ENCODE results near the gene LUC7L.
"Not testable (repeated sequence)": the region's sequence is repeated elsewhere in the genome, so short reads cannot be mapped to it uniquely, and the experiment has no call there.

LUC7L gene

DNA sequence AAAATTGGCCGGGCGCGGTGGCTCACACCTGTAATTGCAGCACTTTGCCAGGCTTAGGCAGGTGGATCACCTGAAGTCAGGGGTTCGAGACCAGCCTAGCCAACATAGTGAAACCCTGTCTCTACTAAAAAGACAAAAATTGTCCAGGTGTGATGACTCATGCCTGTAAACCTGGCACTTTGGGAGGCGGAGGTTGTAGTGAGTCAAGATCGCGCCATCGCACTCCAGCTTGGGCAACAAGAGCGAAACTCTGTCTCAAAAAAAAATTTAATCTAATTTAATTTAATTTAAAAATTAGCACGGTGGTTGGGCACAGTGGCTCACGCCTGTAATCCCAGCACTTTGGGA is 50.6 kb downstream of the LUC7L start:
- DNase-seq = no peak

DNA sequence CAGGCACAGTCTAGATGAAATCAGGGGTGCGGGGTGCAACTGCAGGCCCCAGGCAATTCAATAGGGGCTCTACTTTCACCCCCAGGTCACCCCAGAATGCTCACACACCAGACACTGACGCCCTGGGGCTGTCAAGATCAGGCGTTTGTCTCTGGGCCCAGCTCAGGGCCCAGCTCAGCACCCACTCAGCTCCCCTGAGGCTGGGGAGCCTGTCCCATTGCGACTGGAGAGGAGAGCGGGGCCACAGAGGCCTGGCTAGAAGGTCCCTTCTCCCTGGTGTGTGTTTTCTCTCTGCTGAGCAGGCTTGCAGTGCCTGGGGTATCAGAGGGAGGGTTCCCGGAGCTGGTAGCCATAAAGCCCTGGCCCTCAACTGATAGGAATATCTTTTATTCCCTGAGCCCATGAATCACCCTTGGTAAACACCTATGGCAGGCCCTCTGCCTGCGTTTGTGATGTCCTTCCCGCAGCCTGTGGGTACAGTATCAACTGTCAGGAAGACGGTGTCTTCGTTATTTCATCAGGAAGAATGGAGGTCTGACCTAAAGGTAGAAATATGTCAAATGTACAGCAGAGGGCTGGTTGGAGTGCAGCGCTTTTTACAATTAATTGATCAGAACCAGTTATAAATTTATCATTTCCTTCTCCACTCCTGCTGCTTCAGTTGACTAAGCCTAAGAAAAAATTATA is 51.1 kb downstream of the LUC7L start:
- DNase-seq = no peak

DNA sequence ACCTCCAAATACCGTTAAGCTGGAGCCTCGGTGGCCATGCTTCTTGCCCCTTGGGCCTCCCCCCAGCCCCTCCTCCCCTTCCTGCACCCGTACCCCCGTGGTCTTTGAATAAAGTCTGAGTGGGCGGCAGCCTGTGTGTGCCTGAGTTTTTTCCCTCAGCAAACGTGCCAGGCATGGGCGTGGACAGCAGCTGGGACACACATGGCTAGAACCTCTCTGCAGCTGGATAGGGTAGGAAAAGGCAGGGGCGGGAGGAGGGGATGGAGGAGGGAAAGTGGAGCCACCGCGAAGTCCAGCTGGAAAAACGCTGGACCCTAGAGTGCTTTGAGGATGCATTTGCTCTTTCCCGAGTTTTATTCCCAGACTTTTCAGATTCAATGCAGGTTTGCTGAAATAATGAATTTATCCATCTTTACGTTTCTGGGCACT is 51.8 kb downstream of the LUC7L start:
- peak; percentile 99 for DNase-seq

DNA sequence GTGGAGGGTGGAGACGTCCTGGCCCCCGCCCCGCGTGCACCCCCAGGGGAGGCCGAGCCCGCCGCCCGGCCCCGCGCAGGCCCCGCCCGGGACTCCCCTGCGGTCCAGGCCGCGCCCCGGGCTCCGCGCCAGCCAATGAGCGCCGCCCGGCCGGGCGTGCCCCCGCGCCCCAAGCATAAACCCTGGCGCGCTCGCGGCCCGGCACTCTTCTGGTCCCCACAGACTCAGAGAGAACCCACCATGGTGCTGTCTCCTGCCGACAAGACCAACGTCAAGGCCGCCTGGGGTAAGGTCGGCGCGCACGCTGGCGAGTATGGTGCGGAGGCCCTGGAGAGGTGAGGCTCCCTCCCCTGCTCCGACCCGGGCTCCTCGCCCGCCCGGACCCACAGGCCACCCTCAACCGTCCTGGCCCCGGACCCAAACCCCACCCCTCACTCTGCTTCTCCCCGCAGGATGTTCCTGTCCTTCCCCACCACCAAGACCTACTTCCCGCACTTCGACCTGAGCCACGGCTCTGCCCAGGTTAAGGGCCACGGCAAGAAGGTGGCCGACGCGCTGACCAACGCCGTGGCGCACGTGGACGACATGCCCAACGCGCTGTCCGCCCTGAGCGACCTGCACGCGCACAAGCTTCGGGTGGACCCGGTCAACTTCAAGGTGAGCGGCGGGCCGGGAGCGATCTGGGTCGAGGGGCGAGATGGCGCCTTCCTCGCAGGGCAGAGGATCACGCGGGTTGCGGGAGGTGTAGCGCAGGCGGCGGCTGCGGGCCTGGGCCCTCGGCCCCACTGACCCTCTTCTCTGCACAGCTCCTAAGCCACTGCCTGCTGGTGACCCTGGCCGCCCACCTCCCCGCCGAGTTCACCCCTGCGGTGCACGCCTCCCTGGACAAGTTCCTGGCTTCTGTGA is 52.5 kb downstream of the LUC7L start, which contains the start of gene HBA1:
TSS of gene HBA1 (plus strand) at position 204 of the 906 bp plus-strand sequence. CDS start at position 241, 37 bp downstream.
- DNase-seq = not testable (repeated sequence)

- DNase-seq = not testable (repeated sequence)
These were observed 53.2 kb downstream of the LUC7L start for GRCh38 chr16:176006-176405.

GRCh38 chr16:175011-175949 is 54.0 kb downstream of the LUC7L start:
- no peak for DNase-seq

DNA sequence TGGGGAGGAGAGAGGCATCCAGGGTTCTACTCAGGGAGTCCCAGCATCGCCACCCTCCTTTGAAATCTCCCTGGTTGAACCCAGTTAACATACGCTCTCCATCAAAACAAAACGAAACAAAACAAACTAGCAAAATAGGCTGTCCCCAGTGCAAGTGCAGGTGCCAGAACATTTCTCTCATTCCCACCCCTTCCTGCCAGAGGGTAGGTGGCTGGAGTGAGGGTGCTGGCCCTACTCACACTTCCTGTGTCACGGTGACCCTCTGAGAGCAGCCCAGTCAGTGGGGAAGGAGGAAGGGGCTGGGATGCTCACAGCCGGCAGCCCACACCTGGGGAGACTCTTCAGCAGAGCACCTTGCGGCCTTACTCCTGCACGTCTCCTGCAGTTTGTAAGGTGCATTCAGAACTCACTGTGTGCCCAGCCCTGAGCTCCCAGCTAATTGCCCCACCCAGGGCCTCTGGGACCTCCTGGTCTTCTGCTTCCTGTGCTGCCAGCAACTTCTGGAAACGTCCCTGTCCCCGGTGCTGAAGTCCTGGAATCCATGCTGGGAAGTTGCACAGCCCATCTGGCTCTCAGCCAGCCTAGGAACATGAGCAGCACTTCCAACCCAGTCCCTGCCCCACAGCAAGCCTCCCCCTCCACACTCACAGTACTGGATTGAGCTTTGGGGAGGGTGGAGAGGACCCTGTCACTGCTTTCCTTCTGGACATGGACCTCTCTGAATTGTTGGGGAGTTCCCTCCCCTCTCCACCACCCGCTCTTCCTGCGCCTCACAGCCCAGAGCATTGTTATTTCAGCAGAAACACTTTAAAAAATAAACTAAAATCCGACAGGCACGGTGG is 55.1 kb downstream of the LUC7L start:
- DNase-seq = not testable (repeated sequence)

DNA sequence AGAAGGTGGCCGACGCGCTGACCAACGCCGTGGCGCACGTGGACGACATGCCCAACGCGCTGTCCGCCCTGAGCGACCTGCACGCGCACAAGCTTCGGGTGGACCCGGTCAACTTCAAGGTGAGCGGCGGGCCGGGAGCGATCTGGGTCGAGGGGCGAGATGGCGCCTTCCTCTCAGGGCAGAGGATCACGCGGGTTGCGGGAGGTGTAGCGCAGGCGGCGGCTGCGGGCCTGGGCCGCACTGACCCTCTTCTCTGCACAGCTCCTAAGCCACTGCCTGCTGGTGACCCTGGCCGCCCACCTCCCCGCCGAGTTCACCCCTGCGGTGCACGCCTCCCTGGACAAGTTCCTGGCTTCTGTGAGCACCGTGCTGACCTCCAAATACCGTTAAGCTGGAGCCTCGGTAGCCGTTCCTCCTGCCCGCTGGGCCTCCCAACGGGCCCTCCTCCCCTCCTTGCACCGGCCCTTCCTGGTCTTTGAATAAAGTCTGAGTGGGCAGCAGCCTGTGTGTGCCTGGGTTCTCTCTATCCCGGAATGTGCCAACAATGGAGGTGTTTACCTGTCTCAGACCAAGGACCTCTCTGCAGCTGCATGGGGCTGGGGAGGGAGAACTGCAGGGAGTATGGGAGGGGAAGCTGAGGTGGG is 55.9 kb downstream of the LUC7L start:
- DNase-seq = not testable (repeated sequence)

DNA sequence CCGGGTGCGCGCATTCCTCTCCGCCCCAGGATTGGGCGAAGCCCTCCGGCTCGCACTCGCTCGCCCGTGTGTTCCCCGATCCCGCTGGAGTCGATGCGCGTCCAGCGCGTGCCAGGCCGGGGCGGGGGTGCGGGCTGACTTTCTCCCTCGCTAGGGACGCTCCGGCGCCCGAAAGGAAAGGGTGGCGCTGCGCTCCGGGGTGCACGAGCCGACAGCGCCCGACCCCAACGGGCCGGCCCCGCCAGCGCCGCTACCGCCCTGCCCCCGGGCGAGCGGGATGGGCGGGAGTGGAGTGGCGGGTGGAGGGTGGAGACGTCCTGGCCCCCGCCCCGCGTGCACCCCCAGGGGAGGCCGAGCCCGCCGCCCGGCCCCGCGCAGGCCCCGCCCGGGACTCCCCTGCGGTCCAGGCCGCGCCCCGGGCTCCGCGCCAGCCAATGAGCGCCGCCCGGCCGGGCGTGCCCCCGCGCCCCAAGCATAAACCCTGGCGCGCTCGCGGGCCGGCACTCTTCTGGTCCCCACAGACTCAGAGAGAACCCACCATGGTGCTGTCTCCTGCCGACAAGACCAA is 56.8 kb downstream of the LUC7L start, which contains the start of gene HBA2:
TSS of gene HBA2 (plus strand) at position 503 of the 568 bp plus-strand sequence. CDS start at position 540, 37 bp downstream.
- not testable (repeated sequence) for DNase-seq

DNA sequence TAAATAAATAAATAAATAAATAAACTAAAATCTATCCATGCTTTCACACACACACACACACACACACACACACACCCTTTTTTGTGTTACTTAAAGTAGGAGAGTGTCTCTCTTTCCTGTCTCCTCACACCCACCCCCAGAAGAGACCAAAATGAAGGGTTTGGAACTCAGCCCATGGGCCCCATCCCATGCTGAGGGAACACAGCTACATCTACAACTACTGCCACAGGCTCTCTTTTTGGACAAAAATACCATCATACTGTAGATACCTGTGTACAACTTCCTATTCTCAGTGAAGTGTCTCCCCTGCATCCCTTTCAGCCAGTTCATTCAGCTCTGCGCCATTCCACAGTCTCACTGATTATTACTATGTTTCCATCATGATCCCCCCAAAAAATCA is 58.5 kb downstream of the LUC7L start:
- DNase-seq = no peak

DNA sequence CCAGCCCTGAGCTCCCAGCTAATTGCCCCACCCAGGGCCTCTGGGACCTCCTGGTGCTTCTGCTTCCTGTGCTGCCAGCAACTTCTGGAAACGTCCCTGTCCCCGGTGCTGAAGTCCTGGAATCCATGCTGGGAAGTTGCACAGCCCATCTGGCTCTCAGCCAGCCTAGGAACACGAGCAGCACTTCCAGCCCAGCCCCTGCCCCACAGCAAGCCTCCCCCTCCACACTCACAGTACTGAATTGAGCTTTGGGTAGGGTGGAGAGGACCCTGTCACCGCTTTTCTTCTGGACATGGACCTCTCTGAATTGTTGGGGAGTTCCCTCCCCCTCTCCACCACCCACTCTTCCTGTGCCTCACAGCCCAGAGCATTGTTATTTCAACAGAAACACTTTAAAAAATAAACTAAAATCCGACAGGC is 59.2 kb downstream of the LUC7L start:
- DNase-seq = not testable (repeated sequence)

GRCh38 chr16:169014-169413 is 60.2 kb downstream of the LUC7L start:
- no peak for DNase-seq

GRCh38 chr16:168424-168823 is 60.8 kb downstream of the LUC7L start:
- DNase-seq = no peak

- no peak for DNase-seq
These were observed 62.0 kb downstream of the LUC7L start for GRCh38 chr16:167122-167690.

DNA sequence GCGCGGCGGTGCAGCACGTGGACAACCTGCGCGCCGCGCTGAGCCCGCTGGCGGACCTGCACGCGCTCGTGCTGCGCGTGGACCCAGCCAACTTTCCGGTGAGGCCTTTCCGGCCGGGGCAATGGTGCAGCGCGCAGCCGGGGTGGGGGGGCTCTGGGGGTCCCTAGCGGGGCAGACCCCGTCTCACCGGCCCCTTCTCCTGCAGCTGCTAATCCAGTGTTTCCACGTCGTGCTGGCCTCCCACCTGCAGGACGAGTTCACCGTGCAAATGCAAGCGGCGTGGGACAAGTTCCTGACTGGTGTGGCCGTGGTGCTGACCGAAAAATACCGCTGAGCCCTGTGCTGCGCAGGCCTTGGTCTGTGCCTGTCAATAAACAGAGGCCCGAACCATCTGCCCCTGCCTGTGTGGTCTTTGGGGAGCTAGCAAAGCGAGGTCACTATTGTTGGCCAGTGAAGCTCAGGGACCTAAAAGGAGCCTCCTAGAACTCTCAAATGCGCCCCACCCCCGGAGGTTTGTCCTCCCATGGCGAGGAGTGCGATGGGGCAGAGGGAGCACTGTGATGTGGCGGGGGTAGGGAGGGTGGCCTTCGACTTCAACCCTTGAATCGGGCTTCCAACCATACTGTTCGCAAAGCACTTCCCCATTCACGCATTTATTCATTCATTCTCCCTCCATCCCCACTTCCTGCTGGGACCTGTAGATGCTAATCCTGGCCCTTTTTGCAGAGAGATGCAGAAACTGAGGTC is 62.7 kb downstream of the LUC7L start:
- DNase-seq = no peak

GRCh38 chr16:165539-166374 is 63.5 kb downstream of the LUC7L start, which contains the start of gene HBM:
Gene HBM, plus strand, starts transcription at chr16:165978. Its CDS starts 20 bp downstream, at chr16:165998.
- DNase-seq = no peak

- DNase-seq = no peak
These were observed 64.3 kb downstream of the LUC7L start for GRCh38 chr16:164827-165538.

All from NCI-H526 treated with DMSO at 0.1 percent for 48 hours (cell line).